ENCODE results near the gene S100P. TPM values are rescaled to one million over a fixed set of nuclear protein-coding genes. Genes with fewer than 3 reads are reported as not detected.
A peak's percentile ranks its signal among the peaks of the same experiment; 100 is the strongest.

S100P gene
- total RNA-seq, 1 experiment from 2014 or later = 480 TPM

DNA sequence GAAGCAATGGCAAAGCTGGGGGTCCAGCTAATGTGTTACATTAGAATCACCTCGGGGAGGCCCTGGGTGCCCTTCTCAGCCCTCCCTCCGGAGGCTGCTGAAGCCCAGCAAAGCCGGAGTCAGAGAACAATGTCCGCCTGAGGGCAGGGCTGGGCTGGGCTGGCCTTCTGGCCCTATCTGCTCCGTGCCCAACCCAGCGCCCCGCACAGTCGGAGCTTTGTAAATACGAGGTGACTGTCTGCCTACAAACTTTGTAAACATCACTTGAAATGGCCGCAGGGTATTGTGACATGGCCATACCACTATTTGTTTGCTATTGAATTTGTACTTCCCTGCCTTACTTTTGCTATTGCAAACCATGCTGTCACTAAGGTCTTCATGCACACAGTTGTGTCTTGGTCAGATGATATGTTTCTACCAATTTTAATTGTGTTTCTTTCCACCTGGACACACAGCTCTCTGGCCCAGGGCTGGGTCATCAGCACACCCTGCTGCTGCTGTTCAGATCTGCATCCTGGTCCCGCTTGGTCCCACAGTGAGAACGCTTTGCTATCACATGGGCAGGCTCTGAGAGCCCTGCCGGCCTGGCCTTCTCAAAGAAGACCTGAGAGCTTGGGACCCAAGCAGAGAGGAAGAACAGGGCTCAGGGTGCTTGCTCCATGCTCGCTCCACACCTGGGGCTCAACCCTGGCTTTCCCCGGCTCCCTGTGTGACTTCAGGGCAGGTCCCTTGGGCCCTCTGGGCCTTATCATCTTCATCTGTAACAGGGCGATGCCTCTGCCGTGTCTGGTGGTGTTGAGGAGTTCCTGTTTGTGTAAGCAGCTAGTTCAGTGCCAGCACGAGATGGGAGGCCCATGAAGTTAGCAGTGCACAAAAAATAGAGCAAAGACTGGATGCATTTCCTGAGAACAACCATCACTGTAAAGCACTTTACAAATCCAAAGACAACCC is 2.3 kb downstream of the S100P start:
- peaks cover 21% of the 10 kb centered on the region for H3K36me3 ChIP-seq (ENCODE audit: low read depth)
- H3K27ac ChIP-seq = peak overlapping the region; percentile 100
- H3K9me3 ChIP-seq (ENCODE audit: insufficient read depth, low read depth) = no peaks in the 10 kb centered on the region
- peak overlapping the region; percentile 99 for H3K4me2 ChIP-seq
- H3K4me3 ChIP-seq = peak overlapping the region; percentile 86
- no TSS peak for BruUV-seq (replicated peaks)
- peaks cover 45% of the 10 kb centered on the region for H3K79me2 ChIP-seq (ENCODE audit: low read depth)
- POLR2A ChIA-PET (ENCODE audit: unreplicated experiment) = interaction anchor here (0.5 to 0.8 kb wide), 6 partner anchors 20 to 493 kb away, joined by 3 to 10 read pairs (median 5); partner anchors contain the start of gene BLOC1S4
- H3K27me3 ChIP-seq (ENCODE audit: insufficient read depth, low read depth) = no peaks in the 10 kb centered on the region
- TF ChIP-seq, protein P1, sequence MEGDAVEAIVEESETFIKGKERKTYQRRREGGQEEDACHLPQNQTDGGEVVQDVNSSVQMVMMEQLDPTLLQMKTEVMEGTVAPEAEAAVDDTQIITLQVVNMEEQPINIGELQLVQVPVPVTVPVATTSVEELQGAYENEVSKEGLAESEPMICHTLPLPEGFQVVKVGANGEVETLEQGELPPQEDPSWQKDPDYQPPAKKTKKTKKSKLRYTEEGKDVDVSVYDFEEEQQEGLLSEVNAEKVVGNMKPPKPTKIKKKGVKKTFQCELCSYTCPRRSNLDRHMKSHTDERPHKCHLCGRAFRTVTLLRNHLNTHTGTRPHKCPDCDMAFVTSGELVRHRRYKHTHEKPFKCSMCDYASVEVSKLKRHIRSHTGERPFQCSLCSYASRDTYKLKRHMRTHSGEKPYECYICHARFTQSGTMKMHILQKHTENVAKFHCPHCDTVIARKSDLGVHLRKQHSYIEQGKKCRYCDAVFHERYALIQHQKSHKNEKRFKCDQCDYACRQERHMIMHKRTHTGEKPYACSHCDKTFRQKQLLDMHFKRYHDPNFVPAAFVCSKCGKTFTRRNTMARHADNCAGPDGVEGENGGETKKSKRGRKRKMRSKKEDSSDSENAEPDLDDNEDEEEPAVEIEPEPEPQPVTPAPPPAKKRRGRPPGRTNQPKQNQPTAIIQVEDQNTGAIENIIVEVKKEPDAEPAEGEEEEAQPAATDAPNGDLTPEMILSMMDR (conservative IDR thresholded peaks at IDR 0.05) = no peak; the same call in 1 of the 2 replicates
- TF ChIP-seq EZH2 (IDR thresholded peaks at IDR 0.05; ENCODE audit: low read depth) = no peak
- peaks cover 29% of the 10 kb centered on the region for H4K20me1 ChIP-seq (ENCODE audit: insufficient read depth)
- DNase-seq = peak; percentile 84 to 95
- CTCF ChIA-PET = interaction anchor here (1.0 to 1.1 kb wide), 2 partner anchors 11 to 13 kb away, joined by 3 read pairs; partner anchors contain the start of gene MRFAP1L1
- H3F3A ChIP-seq (ENCODE audit: insufficient read depth, low read depth) = peaks cover 63% of the 10 kb centered on the region
- intact Hi-C loops (cut with micrococcal nuclease; ENCODE audit: unreplicated experiment) = loop anchor here (1.0 kb wide), 1 partner anchor 13 kb away; the partner anchor contains the start of gene MRFAP1L1
- H2AFZ ChIP-seq = no peak overlapping the region
- H3K4me1 ChIP-seq (replicated peaks; ENCODE audit: insufficient read depth) = peaks cover 37% of the 10 kb centered on the region
- H3K9me2 ChIP-seq (ENCODE audit: insufficient read depth) = no peaks in the 10 kb centered on the region

DNA sequence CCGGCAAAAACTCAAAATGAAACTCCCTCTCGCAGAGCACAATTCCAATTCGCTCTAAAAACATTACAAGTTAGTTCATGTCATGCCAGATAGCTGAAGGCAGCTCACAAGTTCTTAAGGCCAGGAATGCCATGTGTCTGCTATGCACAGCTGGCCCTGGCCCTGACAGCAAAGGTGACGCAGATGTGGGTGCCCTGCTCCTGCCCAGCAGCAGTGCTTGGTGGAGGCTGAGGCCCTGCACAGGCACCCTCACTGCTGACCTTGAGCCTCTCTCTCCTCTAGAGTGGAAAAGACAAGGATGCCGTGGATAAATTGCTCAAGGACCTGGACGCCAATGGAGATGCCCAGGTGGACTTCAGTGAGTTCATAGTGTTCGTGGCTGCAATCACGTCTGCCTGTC is 2.9 kb downstream of the S100P start:
- Histone ChIP-seq H3K4me2 (peak overlapping the region; percentile 99), H3F3A (ENCODE audit: insufficient read depth, low read depth) (peaks cover 63% of the 10 kb centered on the region), H3K36me3 (ENCODE audit: low read depth) (peaks cover 21% of the 10 kb centered on the region), H3K4me1 (replicated peaks; ENCODE audit: insufficient read depth) (peaks cover 31% of the 10 kb centered on the region), H2AFZ (no peak overlapping the region), H3K79me2 (ENCODE audit: low read depth) (peaks cover 41% of the 10 kb centered on the region), H3K9me2 (ENCODE audit: insufficient read depth) (no peaks in the 10 kb centered on the region), H3K27me3 (ENCODE audit: insufficient read depth, low read depth) (no peaks in the 10 kb centered on the region), H3K4me3 (peak overlapping the region; percentile 86), H3K9me3 (ENCODE audit: insufficient read depth, low read depth) (no peaks in the 10 kb centered on the region), H4K20me1 (ENCODE audit: insufficient read depth) (peaks cover 29% of the 10 kb centered on the region), H3K27ac (peak overlapping the region; percentile 100; the same call in 1 of the 2 replicates)
- no peak for TF ChIP-seq EZH2 (IDR thresholded peaks at IDR 0.05; ENCODE audit: low read depth)
- TF ChIP-seq, protein P1 (conservative IDR thresholded peaks at IDR 0.05) = no peak
- BruUV-seq (replicated peaks) = no TSS peak
- no peak for DNase-seq
- CTCF ChIA-PET = interaction anchor here (1.0 kb wide), 1 partner anchor 13 kb away, joined by 3 read pairs; the partner anchor contains the start of gene MRFAP1L1
- intact Hi-C loops (cut with micrococcal nuclease; ENCODE audit: unreplicated experiment) = no loop called here
- POLR2A ChIA-PET (ENCODE audit: unreplicated experiment) = no interaction called here

DNA sequence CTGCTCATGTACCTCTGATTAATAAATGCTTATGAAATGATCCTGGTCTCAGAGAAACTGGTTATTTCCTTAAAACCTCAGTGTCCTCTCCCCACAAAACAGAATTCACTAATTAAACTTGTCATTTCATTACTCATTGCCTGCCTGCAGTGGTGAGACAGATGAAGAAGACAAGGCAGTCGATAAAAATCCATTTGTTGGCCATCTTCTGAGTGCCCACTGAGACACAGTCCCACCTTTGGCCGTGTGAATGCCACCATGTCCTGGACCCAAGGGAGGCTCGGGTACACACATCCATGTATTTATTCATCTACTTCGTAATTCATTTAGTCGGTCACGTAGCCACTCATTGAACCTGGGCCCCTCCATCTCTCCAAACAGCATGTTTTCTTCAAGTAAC is 3.5 kb downstream of the S100P start:
- CTCF ChIA-PET = interaction anchor here (1.0 kb wide), 1 partner anchor 12 kb away, joined by 3 read pairs; the partner anchor contains the start of gene MRFAP1L1
- no peak overlapping the region for H3K27ac ChIP-seq
- peaks cover 37% of the 10 kb centered on the region for H3K79me2 ChIP-seq (ENCODE audit: low read depth)
- no peak for DNase-seq
- peak overlapping the region; percentile 99 for H3K4me2 ChIP-seq
- H4K20me1 ChIP-seq (ENCODE audit: insufficient read depth) = peaks cover 29% of the 10 kb centered on the region
- H3K9me2 ChIP-seq (ENCODE audit: insufficient read depth) = no peaks in the 10 kb centered on the region
- H3K4me1 ChIP-seq (replicated peaks; ENCODE audit: insufficient read depth) = peaks cover 25% of the 10 kb centered on the region
- no peak overlapping the region for H2AFZ ChIP-seq
- no TSS peak for BruUV-seq (replicated peaks)
- no peaks in the 10 kb centered on the region for H3K27me3 ChIP-seq (ENCODE audit: insufficient read depth, low read depth)
- peaks cover 21% of the 10 kb centered on the region for H3K36me3 ChIP-seq (ENCODE audit: low read depth)
- TF ChIP-seq, protein P1 (conservative IDR thresholded peaks at IDR 0.05) = no peak
- TF ChIP-seq EZH2 (IDR thresholded peaks at IDR 0.05; ENCODE audit: low read depth) = no peak
- POLR2A ChIA-PET (ENCODE audit: unreplicated experiment) = no interaction called here
- no peaks in the 10 kb centered on the region for H3K9me3 ChIP-seq (ENCODE audit: insufficient read depth, low read depth)
- H3K4me3 ChIP-seq = no peak overlapping the region
- H3F3A ChIP-seq (ENCODE audit: insufficient read depth, low read depth) = peaks cover 59% of the 10 kb centered on the region
- intact Hi-C loops (cut with micrococcal nuclease; ENCODE audit: unreplicated experiment) = no loop called here

Data from PC-9 (cell line).